GM23338 (cell line): ENCODE data around the gene ZBTB25.

Experiments used
- CREB1 ChIP-seq: fragments of 250-450 bp; sonication (Bioruptor Pico); IDR thresholded peaks from 2 replicates; pipeline ENCODE4 v1.5.0; 2020; ENCODE audit warnings: low read depth, mild to moderate bottlenecking, moderate library complexity
- EZH2 ChIP-seq: fragments of 200-600 bp; sonication (generic); IDR thresholded peaks from one replicate; pipeline ENCODE4 v1.8.0; 2017; ENCODE audit warnings: antibody characterized with exemption, mild to moderate bottlenecking, low read depth; ENCODE audit not compliant: unreplicated experiment
- EZH2phosphoT487 ChIP-seq: fragments of 200-600 bp; sonication (generic); IDR thresholded peaks from one replicate; pipeline ENCODE4 v1.8.1; 2018; ENCODE audit warnings: antibody characterized with exemption; ENCODE audit not compliant: unreplicated experiment
- JUNB ChIP-seq: IDR thresholded peaks from one replicate; pipeline ENCODE4 v1.6.1; 2016; ENCODE audit warnings: antibody characterized with exemption; ENCODE audit not compliant: unreplicated experiment
- POLR2AphosphoS5 ChIP-seq: IDR thresholded peaks from 2 replicates; pipeline ENCODE4 v1.6.1; 2016; ENCODE audit warnings: antibody characterized with exemption, low read depth
- STAT1 ChIP-seq: IDR thresholded peaks from one replicate; pipeline ENCODE4 v1.6.1; 2016; ENCODE audit warnings: antibody characterized with exemption; ENCODE audit not compliant: unreplicated experiment
- ZNF114 ChIP-seq: fragments of 250-450 bp; sonication (Bioruptor Pico); IDR thresholded peaks from 2 replicates; pipeline ENCODE4 v1.5.0; 2020; ENCODE audit warnings: mild to moderate bottlenecking, moderate library complexity
- TF ChIP-seq, protein P1 (sequence below), 2 experiments: fragments of 200-600 bp in 1 of 2; sonication (generic) in 1 of 2; conservative IDR thresholded peaks; 2 replicates each; pipeline versions ENCODE4 v1.5.1 to v1.6.1; 2016 to 2017; ENCODE audit warnings: antibody characterized with exemption in 2 of 2, low read depth in 2 of 2, mild to moderate bottlenecking in 2 of 2, moderate library complexity in 1 of 2
- TF ChIP-seq, protein P2 (sequence below): IDR thresholded peaks from one replicate; pipeline ENCODE4 v1.6.1; 2018; ENCODE audit warnings: antibody characterized with exemption; ENCODE audit not compliant: unreplicated experiment

DNA sequence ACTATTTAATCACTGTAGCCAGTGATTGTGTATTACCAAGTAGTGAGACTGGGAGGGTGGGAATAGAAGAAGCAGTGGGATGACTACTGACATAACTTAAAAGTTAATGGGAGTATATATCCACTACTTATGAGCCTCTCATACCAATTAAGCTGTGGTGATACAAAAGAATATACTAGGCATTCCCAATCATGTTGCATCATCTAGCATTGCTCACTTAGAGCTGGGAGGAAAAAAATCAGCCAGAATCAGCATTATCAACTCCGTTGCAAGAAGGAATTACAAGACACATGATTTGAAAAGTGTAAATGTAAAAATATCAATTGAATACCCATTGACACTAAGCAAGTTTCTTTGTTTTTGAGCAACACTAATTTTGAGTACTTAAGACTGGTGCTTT, 45.4 kb upstream of the ZBTB25 start:
- TF ChIP-seq EZH2phosphoT487 = no peak
- TF ChIP-seq, protein P1, sequence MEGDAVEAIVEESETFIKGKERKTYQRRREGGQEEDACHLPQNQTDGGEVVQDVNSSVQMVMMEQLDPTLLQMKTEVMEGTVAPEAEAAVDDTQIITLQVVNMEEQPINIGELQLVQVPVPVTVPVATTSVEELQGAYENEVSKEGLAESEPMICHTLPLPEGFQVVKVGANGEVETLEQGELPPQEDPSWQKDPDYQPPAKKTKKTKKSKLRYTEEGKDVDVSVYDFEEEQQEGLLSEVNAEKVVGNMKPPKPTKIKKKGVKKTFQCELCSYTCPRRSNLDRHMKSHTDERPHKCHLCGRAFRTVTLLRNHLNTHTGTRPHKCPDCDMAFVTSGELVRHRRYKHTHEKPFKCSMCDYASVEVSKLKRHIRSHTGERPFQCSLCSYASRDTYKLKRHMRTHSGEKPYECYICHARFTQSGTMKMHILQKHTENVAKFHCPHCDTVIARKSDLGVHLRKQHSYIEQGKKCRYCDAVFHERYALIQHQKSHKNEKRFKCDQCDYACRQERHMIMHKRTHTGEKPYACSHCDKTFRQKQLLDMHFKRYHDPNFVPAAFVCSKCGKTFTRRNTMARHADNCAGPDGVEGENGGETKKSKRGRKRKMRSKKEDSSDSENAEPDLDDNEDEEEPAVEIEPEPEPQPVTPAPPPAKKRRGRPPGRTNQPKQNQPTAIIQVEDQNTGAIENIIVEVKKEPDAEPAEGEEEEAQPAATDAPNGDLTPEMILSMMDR (conservative IDR thresholded peaks at IDR 0.05; ENCODE audit: low read depth in 2 of 2) = no peak
- TF ChIP-seq CREB1 (CRISPR knock-in tag) = no peak
- TF ChIP-seq, protein P2, sequence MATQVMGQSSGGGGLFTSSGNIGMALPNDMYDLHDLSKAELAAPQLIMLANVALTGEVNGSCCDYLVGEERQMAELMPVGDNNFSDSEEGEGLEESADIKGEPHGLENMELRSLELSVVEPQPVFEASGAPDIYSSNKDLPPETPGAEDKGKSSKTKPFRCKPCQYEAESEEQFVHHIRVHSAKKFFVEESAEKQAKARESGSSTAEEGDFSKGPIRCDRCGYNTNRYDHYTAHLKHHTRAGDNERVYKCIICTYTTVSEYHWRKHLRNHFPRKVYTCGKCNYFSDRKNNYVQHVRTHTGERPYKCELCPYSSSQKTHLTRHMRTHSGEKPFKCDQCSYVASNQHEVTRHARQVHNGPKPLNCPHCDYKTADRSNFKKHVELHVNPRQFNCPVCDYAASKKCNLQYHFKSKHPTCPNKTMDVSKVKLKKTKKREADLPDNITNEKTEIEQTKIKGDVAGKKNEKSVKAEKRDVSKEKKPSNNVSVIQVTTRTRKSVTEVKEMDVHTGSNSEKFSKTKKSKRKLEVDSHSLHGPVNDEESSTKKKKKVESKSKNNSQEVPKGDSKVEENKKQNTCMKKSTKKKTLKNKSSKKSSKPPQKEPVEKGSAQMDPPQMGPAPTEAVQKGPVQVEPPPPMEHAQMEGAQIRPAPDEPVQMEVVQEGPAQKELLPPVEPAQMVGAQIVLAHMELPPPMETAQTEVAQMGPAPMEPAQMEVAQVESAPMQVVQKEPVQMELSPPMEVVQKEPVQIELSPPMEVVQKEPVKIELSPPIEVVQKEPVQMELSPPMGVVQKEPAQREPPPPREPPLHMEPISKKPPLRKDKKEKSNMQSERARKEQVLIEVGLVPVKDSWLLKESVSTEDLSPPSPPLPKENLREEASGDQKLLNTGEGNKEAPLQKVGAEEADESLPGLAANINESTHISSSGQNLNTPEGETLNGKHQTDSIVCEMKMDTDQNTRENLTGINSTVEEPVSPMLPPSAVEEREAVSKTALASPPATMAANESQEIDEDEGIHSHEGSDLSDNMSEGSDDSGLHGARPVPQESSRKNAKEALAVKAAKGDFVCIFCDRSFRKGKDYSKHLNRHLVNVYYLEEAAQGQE = no peak
- TF ChIP-seq EZH2 = no peak
- TF ChIP-seq ZNF114 (CRISPR knock-in tag) = no peak
- TF ChIP-seq POLR2AphosphoS5 = no peak
- TF ChIP-seq STAT1 = no peak
- no peak for TF ChIP-seq JUNB
